Fibroblast of villous mesenchyme (primary cell): Measurements from ENCODE around the gene F13B. TPM values are rescaled to one million over a fixed set of nuclear protein-coding genes. Genes with fewer than 3 reads are reported as not detected.

Experiments
- DNase-seq: peaks from one replicate; pipeline ENCODE4 v3.0.0-alpha.2; 2010; ENCODE audit warnings: low read depth
- H3K4me3 ChIP-seq: 2 replicates; pipeline ENCODE4 v1.5.1; 2011; ENCODE audit warnings: low read depth, mild to moderate bottlenecking, low read length
- CTCF ChIP-seq: IDR thresholded peaks from 2 replicates; pipeline ENCODE4 v1.5.1; 2012; ENCODE audit warnings: low read depth, mild to moderate bottlenecking, low read length; ENCODE audit not compliant: insufficient read depth
- total RNA-seq: library from RNA; depleted of rRNA; stranded (reverse); fragments of >200 nt; gene quantifications from 2 replicates; pipeline ENCODE4 v1.2.3, GENCODE V29; 2012

F13B gene
- total RNA-seq, 1 donor, result not detected

- no peak for DNase-seq
- H3K4me3 ChIP-seq, result no peak overlapping the region
- TF ChIP-seq CTCF, result no peak
Measured at GRCh38 chr1:197080323-197080722, 13.3 kb upstream of the F13B start.

- no peak for TF ChIP-seq CTCF
- no peak for DNase-seq
- no peak overlapping the region for H3K4me3 ChIP-seq
Measured at GRCh38 chr1:197076585-197076984, 9.5 kb upstream of the F13B start.

GRCh38 chr1:197073978-197074377 lies 6.9 kb upstream of the F13B start:
- DNase-seq, result no peak
- no peak overlapping the region for H3K4me3 ChIP-seq
- TF ChIP-seq CTCF, result no peak

- no peak for TF ChIP-seq CTCF
- no peak for DNase-seq
Measured at GRCh38 chr1:197067457-197067818, 378 bp upstream of the F13B start.

GRCh38 chr1:197066277-197066676 lies 783 bp downstream of the F13B start:
- no peak for DNase-seq
- no peak overlapping the region for H3K4me3 ChIP-seq
- TF ChIP-seq CTCF, result no peak

More at GRCh38 chr1:197067457-197067818, 378 bp upstream of the F13B start:
- H3K4me3 ChIP-seq, result no peak overlapping the region

GRCh38 chr1:197065559-197065958 lies 1.5 kb downstream of the F13B start:
- no peak for TF ChIP-seq CTCF
- no peak overlapping the region for H3K4me3 ChIP-seq
- DNase-seq, result peak; percentile 16

- TF ChIP-seq CTCF, result no peak
Measured at GRCh38 chr1:197063212-197063611, 3.8 kb downstream of the F13B start.

More at GRCh38 chr1:197063212-197063611, 3.8 kb downstream of the F13B start:
- DNase-seq, result no peak
- H3K4me3 ChIP-seq, result no peak overlapping the region
